H1 (cell line): ENCODE data around the gene TRIM46. TPM values are rescaled to one million over a fixed set of nuclear protein-coding genes. Genes with fewer than 3 reads are reported as not detected.

Source experiments
- TCF12 ChIP-seq: IDR thresholded peaks from 2 replicates; pipeline ENCODE4 v1.6.1; 2011; ENCODE audit warnings: low read depth, mild to moderate bottlenecking, low read length
- polyA plus RNA-seq, 7 experiments: library from polyadenylated mRNA; depleted of rRNA in 3 of 7; stranded (reverse) in 5 of 7; unstranded in 2 of 7; fragments of >200 nt in 5 of 7; fragments of 200-250 nt in 2 of 7; gene quantifications; 1 replicate in 5 of 7; 2 replicates in 1 of 7; 4 replicates in 1 of 7; pipeline versions ENCODE4 v1.2.1 to v1.2.3, GENCODE V29; 2011 to 2013; ENCODE audit warnings: missing spikeins in 2 of 7, mixed read lengths in 2 of 7
- total RNA-seq: library from RNA; stranded (reverse); fragmentation: NEBNext Ultra II Directional; extraction: Animal tissue kit (Norgen Biotek cat#: 25700); gene quantifications from 2 replicates; pipeline ENCODE4 v1.2.1, GENCODE V29; 2021

The TRIM46 gene
- total and polyA plus RNA-seq, 2 of the 8 experiments (the other 6 are each of a cell fraction or from before 2014, with no cell fraction given), result 15.5 to 21.6 TPM

DNA sequence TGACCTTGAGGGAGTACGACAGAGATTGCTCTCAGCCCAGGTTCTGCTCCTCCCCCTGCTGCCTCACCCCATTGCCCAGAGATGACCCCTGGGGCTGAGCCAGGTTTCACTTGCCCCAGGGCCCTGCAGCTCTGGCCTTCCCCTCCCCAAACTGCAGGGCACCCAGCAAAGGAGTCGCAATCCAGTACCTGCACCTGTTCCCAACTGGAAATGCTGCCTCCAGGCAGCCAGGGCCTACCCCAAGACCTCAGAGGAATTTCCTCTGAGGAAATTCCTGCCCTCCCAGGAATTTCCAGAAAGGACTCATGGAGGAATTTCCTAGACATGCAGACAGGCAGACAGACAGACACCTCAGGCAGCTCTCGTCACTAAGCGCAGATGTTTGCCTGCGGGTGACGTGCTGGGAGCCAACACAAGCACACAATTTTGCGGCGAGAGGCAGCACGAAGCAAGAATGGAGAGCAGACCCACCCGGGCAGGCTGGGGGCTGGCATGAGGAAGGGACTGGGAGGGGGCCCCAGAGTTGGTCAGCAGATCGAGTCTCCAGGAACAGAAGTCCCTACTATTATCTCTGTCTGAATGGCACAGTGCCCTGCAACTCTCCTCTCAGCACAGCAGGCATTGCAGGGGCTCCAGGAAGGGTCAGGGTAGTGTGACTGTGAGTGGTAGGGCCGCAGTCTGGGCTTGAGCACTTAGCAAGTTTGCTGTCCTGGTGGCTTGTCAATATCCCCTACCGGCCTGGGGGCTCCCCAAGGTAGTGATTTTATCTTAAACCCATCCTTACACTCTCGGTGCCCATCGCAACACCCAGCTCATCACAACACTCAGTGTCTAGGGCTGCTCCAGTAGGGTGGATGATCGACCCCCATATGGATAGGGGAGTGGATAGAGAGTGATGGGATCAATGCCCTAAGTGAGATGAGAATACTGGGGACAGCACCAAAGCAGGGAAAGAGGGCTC lies 48.9 kb upstream of the TRIM46 start (continued):
- 0 out of 2 replicates have a peak, but pooled peaks have one; percentile 26 for TF ChIP-seq TCF12
